Fibroblast of peridontal ligament (primary cell): ENCODE results near the gene USP40.
A peak's percentile ranks its signal among the peaks of the same experiment; 100 is the strongest.

Experiments
- DNase-seq: peaks from one replicate; pipeline ENCODE4 v3.0.0-alpha.2; 2010; ENCODE audit errors: extremely low read depth

Gene USP40

GRCh38 chr2:233458826-233459225, 107.8 kb downstream of the USP40 start:
- no peak for DNase-seq

DNA sequence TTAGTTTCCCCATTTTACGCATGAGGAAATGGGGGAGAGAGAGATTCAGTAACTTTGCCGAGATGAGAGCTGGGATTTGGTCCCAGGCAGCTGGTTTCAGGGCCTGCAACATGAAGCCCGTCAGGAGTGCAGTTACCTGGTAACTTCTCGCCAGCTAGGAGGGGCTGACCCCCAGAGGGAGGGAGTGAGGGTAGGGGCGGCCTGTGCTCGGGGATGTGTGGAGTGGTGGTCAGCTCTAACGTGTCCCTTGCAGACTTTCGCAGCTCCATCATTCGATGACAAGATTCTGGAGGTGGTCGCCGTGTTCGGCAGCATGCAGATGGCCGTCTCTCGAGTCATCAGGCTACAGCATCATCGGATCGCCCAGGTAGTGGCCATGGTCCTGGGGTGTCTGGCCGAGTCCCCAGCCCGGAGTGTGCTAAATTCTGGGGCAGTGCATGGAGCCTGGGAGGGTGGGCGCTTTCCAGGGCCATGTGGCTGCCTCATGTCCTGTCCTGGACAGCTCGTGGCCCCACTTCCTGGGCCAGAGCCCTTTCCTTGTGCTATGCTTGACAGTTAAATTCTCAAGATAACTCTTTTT, 108.5 kb downstream of the USP40 start:
- DNase-seq, result no peak

DNA sequence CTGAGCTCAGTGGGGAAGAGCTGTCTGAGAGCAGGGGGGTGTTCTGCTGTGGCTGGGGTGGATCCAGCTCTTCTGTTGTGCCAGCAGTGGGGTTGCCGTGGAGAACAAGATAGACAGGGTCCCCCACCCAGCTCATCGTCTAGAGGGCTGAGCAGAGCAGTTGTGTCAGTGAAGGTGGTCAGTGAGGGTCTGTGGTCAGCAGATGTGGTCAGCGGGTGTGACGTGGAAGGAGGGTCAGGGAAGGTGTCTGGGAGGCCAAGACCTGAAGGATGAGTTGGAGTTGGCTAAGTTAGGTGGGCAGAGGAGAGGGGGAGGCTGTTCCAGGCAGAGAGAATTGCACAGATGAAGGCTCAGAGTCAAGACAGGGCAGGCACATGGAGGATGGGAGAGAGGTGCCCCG, 109.2 kb downstream of the USP40 start:
- no peak for DNase-seq

- DNase-seq, result no peak
These were observed 109.6 kb downstream of the USP40 start for GRCh38 chr2:233456934-233457333.

GRCh38 chr2:233456111-233456510, 110.5 kb downstream of the USP40 start:
- no peak for DNase-seq

DNA sequence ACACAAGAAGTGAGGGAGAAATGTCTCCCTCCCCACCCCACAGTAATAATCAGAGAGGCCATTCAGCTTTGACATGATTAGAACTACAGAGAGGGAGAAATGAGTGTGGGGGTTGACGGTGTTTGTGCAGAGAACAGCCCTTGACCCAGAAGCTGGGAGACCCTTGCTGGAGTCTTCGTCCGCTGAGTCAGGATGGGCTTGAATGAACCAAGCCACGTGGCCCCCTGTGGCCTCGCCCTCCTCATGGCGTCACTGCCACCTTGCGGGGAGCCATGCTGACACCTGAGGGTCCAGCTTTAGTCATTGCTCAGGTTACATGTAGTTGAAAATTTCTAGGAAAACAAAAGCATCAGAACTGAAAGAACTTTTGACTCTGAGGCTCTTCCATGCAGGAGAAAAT, 111.1 kb downstream of the USP40 start:
- DNase-seq, result no peak

DNA sequence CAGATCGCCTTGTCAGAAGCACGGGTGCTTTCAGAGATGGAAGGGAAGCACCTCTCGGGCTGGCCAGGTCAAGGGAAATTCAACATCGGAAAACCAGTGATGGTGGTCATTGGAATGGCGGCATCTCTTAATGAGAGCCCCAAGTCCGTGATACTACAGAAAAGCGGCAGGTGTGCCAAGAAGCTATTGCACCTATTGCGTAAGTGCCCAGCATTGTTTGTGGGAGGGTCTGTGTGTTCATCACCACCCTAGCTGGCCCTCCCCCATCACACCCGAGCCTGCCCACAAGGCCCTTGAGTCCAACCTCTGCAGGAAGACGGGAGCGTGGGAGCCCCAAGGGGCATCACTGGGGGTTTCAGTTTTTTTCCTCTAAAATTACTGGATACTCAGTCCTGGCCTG, 111.6 kb downstream of the USP40 start:
- no peak for DNase-seq

DNA sequence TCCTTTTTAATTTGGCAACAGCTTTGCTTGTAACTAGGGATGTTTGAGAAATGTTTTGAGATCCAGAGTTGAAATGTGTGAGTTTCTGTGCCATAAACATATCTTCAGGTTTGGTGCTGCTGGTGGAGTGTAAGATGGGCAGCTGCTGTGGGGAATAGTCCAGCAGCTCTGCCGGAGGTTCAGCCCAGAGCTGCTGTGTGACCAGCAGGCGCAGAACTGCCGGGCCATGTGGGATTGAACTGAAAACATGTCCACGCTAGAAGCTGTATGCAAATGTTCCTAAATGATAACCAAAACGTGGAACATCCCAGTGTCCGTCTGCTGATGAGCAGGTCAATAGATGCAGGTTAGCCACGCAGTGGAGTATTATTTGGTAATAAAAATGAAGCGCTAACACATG, 112.7 kb downstream of the USP40 start:
- DNase-seq, result no peak

DNA sequence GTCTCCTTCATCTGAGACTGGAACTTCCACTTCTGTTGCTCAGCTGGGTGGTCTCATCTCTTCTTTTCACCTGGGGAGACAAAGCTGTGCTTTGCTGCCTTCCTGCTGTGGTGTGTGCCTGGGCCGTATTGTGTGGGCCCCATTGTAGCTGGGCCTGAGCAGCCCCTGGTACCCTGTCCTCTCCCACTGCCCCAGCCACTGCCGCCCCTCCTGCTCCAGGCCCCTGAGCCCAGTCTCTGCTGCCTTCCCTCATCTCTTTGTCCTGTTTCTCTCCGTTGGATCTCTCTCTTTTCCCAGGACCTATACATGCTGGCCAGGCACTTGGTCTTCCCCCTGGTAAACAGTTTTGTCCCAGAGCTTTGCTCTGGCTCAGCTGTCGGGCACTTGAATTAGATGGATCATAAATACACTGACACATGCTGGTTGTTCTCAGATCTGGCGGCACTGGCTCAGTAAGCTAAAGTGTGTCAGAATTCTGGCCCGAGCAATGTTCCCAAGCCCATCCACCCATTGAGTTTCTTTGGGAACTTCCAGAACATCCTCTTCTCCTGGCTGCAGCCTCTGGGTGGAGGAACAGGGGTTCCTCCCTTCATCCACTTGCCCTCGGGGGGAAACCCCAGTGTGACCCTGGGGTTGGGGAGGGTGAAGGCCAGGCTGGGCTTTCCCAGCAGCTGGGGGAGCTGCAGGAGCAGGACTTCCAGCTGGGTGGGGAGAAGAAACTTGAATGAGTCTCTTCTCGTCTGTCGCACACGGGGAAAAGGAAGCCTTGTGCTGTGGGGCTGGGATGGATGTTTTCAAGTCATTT, 113.3 kb downstream of the USP40 start:
- no peak for DNase-seq

GRCh38 chr2:233451950-233452349, 114.6 kb downstream of the USP40 start:
- DNase-seq, result no peak

GRCh38 chr2:233450864-233451575, 115.6 kb downstream of the USP40 start:
- DNase-seq, result no peak

GRCh38 chr2:233449921-233450863, 116.4 kb downstream of the USP40 start:
- DNase-seq, result no peak

- DNase-seq, result peak; percentile 45
These were observed 117.3 kb downstream of the USP40 start for GRCh38 chr2:233449081-233449901.

DNA sequence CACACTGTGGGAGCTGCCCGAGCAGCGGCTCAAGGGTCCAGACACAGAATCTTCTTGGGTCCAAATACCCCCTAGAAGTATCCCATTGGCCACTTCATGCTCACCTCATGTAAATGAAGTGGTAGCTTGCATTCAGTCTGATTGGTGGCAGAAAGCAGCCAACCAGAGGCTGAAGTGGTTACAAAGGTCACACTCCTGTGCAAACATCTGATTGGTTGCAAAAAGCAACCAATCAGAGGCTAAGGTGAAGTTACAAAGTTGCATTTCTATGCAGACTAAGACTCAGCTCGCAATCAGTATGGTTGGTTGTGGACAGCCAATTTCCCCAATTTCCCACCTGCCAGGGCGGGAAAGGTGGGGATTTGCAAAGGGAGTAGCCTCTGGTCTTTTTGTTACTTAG, 118.0 kb downstream of the USP40 start:
- DNase-seq, result no peak

DNA sequence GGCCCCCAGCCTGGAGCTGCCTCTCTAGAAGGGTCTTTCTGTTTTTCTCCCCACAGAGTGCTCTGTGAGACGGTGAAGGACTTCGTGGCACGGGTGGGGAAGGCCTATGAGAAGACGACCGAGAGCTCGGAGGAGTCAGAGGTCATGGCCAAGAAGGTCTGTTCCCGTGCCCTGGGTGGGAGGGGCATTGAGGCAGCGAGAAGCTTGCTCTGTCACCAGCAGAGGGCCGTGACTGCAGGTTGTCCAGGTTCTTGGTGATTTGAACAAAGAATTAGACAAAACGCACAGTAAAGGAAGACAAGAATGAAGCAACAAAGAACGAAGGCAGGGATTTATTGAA, 118.4 kb downstream of the USP40 start:
- DNase-seq, result no peak

DNA sequence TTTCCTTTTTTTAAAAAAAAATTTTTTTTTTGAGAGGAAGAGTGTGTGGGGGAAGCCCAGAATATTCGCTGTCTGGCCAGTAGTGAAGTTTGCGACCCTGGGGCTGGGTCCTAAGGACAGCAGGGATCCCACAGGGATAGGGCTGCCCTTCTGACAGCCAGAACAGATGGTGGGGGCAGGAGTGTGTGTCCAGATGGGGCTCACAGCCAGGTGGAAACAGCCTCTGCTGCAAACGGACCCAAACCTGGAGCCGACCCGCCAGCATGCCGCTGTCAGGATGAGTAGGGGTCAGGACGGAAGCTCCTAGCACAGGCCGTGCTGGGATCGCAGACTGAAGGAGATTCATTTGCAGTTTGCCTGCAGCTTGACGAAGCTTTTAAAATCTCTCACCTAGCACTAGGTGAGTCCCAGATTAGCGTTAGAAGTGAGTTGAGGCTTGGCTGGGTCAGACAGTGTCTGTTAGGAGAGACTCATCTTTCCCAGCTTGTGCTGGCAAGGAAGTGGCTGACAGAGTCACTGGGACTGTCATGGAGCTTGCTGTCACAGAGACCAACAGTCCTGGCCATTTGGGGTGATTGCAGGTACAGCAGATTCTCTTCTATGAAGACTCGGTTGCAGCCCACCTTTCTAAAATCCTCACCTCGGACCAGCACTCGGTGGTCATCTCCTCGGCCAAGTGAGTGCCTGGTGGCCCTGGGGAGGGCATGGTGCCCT, 118.9 kb downstream of the USP40 start:
- DNase-seq, result no peak

DNA sequence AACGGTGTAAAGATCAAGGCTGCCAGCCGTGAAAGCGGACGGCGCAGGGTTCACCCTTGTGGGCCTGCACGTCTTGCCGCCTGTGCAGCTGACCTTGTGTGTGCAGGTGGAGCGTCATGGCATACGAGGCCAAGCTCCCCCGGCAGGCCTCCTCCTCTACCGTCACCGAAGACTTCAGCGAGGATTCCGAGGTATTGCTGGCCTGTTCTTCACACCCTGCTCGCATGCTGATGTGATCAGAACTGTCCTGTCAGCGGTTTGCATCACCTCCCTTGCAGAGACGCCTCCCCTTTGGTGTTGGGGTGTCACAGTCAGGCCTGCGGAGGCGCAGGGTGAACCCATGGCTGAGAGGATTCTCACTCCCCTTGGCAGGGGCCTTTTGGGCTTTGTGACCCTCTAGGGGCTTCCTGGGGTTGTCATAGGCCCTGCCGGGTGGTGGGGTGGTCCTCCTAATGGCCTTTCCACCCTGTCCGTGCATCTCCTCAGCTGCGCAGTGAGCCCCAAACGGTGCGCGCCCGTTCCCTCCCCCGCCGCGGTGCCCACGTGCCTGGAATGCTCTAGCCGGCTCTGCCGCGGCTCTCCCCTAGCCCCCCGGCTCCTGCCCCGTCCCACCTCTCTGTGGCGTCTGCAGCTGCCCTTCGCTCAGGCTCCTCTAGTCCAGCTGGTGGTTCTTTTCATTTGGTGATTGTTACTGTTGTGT, 119.8 kb downstream of the USP40 start:
- no peak for DNase-seq

DNA sequence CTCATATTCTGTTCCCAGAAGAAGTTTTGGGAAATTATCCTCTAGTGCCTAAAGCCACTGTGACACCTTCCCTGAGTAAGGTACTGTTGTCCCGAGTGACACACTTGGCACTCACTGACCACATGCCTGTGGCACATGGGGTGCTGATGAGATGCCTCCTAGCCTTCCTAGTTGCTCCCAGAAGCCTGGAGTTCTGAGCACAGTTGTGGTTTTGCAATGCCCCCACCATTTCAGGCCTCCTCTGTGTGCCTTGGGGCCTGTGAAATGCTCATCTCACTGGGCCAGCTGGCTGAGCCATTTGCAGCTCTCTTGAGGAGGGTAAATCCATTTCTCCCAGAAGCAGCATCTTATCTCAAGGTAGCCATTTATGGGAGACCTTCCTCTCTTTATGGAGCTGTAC, 120.5 kb downstream of the USP40 start:
- DNase-seq, result no peak

GRCh38 chr2:233445152-233445830, 121.3 kb downstream of the USP40 start:
- no peak for DNase-seq
